Erythroblast (primary cell): ENCODE data around the gene SEPTIN2.

Experiments used
- GATA1 ChIP-seq: IDR thresholded peaks from 2 replicates; pipeline ENCODE4 v1.6.1; 2011; ENCODE audit warnings: low read depth, mild to moderate bottlenecking, control low read depth, low read length, moderate library complexity
- POLR2A ChIP-seq: IDR thresholded peaks from 2 replicates; pipeline ENCODE4 v1.6.1; 2011; ENCODE audit warnings: mild to moderate bottlenecking, low read length

DNA sequence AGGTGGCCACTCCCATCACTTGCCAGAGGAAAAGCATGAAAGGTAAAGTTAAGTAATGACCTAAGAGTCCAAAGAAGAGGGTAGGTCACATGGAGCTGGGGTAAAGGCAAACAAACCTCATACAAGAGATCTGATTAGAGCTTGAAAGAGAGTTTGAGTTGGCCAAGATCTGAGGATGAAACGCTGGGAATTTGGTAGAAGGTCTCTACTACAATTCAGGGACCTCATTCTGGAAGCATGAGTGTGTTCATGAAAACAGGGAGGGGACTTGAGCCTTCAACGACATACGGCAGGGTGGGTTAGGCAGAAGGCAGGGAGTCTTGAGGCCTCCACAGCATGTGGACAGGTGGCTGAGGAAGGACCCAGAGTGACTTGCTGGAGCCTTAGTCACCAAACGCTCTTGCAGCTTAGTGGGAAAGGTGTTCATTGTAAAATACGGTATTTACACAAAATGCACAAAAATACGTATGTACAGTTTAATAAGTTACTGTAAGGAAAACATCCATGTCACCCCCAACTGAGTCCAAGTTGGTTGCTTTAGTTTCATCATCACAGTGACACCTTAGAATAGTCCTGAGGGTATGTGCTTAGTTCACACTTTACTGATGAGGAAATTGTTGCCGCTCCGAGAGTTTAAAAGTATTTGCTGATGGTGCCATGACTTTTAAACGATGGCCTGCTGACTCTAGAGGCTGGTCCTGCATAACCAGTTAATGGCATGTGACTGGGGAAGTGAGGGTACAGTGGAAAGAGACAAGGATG, 35.3 kb downstream of the SEPTIN2 start:
- TF ChIP-seq POLR2A: no peak
- TF ChIP-seq GATA1: no peak
